Ramos (cell line): Measurements from ENCODE around the gene C15orf39.

Experiments
- in situ Hi-C: fragments of 300-500 bp; cut with MboI; formaldehyde crosslinking; loops from one replicate; pipeline ENCODE4 v1.14.3; 2022; ENCODE audit warnings: low sequenced_read_pairs; ENCODE audit not compliant: unreplicated experiment

The C15orf39 gene

DNA sequence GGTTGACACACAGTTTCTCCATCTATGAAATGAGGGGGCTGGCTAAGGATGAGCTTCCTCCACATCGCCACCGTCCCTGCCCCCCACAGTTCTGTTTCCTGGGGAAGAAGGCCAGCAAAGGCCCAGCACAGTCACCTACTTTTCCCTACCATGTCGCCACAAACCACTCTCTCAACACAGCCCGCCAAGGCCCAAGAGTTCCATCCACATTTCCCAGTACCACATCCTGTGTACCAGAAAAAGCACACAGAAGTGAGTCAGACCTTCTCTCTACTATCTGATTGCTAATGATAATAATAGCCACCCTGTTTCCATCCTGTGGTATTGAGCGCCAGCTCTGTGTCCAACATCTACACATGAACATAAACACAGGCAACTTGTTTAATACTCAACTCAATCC is 30.3 kb upstream of the C15orf39 start:
- in situ Hi-C loops, result no loop called here

DNA sequence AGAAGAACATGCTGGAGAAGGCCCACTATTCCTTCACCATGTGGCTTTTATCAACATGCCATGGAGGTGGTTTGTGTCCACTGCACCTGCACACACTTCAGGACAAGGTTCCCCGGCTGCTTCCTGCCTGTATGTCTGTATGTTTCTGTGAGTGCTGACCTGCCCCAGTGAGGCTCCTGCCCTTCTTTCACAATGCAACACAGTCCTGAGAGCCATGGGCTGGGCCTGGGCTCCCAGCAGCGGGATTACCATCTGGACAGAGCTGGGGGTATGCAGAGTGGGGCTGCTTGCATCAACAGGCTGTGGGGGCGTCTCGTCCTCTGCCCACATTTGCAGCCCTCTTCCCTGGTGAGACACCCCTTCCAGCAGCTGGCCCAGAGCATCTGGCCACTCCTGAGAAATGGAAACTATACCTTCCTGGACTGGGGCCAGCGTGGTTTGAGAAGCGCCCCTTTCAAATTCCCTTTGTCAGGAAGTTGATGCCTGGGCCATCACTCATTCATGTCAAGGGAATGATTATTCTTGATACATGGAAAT is 29.3 kb upstream of the C15orf39 start:
- in situ Hi-C loops, result no loop called here

DNA sequence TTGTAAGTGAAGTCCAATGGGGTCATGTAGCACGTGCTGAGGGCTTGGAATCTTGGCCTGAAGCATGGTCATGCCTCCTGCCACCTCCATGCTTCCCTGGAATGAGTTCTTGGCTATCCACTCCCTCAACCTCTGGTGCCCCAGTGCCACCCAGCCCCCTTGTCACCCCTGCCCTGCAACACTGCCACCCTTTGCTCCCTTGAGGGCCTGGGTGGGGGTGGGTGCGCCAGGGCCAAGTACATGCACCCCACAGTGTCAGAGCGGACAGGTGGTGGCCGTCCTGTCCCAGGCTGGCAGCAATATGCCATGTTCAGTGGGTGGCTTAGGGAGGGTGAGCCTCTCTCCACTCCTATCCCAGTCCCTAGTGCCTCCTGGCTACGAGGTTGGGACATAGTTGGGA is 27.6 kb upstream of the C15orf39 start:
- in situ Hi-C loops, result no loop called here

DNA sequence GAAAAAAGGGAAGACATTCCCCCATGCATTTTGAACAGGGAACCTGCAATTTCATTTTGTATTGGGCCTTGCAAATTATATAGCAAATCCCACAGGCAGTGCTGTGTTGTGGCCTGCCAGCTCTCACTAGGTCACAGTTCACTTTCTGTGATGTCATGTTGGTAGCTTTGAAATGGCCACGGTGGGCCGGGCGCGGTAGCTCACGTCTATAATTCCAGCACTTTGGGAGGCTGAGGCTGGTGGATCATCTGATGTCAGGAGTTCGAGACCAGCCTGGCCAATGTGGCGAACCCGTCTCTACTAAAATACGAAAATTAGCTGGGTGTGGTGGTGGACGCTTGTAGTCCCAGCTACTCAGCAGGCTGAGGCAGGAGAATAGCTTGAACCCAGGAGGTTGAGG is 27.0 kb upstream of the C15orf39 start:
- in situ Hi-C loops, result no loop called here

DNA sequence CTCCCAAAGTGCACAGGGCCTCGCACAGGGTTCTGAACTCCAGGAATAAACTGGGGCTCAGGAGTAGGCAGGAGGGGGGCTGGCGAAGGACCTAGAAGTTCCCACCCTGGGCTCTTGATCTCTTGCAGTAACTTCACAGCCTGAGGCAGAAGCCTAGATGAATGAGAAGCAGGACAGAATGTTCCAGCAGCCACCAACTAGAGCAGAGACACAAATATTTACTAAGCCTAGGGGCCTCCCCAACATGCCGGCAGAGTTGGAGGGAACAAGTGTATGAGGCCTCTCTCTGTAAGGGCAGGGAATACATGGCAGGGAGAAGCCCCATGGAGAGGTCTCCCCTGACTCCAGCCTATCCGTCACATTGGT is 25.3 kb upstream of the C15orf39 start:
- in situ Hi-C loops, result no loop called here

DNA sequence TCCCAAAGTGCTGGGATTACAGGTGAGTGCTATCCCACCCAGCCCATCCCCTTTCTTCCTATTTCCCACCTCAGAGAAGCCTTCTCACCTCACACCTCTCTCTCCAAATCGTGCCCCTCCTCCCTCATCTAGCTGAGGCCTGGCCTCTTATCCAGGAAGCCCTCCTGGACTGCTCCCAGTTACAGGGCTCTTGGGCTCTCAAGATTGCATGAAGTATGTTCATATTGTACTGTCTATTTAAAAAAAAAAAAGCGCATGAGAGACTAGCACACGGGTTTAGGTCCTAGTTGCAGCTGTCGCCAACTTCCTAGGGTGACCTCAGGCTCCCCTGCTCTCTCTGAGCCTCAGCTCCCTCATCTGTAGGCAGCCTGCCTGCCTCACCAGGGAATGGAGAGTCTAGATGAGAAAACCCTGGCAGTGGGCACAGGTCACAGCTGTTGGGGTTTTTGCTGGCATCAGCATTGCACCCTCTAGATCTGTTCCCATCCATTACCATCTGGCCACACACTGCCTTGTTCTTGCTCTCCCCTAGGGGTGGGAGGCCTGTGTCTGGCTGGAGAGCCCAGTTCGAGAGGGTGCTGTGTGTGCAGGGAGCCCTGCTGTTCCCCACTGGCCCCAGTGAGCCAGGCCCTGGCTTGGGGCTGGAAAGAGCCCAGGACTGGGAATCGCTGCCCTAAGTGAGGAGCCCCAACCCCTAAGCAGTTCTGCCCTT is 24.2 kb upstream of the C15orf39 start:
- in situ Hi-C loops, result no loop called here

DNA sequence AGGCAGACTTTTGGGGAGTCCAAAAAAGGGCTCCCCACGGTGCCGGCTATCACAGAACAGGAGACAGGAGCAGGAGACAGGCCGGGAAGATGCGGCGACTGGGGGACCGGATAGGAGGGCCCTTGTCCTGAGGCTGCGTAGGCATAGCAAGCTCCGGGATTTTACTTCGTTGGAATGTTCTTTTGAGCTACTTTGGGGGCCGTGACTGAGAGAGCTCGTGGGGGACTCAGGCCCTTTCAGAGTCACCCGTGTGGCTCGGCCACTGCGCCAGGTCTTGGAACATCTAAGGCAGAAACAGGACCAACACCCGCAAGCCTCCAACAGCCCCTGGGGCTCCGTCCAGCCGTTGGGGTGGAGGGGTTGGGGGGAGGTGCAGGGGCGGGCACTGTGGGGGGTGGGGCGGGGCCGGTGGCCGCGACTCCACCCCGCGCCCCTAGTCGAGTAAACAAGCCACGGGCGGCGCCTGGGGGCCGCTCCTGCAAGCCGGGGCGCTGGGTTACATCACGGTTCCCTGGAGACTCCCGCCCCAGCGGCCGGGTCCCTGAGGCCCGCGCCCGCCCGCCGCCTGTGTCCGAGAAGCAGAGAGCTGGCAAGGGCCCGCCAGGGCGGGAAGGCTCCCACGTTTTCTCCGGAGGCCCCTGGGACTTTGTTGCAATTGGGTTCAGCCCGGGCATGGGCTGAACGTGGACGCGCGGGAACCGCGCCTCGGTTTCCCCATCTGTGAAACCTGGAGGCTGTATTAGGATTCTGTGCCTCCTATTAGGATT is 23.3 kb upstream of the C15orf39 start:
- in situ Hi-C loops, result no loop called here

DNA sequence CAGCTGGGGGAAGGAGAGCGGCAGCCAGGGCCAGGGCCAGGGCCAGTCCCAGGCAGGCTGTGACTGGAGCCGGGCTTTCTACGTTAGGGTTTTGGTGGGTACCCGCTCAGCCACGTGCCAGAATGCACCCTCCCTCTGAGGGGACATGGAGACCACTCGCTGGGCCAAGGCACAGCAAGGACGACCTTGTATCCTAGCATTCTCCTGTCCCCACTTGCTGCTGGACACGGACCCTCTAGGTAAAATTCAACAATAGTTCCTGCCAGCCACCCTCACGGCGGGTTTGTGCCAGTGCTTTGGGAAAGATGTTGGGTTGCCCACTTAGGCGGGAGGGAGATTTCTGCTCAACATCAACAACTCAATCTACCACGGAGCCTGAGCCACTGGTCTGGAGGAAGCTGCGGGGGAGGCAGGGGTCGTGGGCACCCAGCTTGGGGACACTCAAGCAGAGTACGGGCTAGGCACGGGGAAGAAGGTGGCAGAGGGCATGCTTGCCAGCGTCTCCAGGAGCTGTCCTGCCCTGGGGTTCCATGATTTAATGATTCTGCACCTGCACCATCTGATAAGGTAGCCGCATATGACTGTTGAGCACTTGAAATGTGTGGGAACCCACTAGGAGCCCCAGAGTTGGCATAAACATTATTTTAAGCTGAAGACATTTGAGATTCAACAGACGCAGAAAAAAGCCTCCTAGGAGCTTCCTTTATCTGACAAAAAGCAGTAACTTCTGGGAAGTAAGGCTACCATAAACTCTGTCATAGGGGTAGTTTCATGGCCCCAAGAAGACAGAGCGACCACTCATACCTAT is 22.5 kb upstream of the C15orf39 start:
- in situ Hi-C loops, result no loop called here

DNA sequence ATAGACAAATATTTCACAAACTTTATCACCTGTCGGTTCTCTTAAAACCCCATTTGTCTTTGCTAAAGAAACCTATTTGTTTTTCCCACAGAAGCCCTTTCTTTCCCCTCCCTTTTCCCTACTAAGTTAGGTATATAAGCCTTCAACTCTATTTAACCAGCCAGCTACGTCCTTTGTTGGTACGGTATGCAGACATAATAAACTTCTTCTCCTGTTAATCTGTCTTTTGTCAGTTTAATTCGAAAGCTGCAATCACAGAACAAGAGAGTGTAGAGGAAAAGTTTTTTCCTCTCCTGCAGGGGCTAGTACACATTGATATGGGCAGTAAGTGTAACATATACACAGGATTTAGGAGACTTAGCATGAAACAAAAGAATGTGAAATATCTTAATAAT is 21.9 kb upstream of the C15orf39 start:
- in situ Hi-C loops, result no loop called here

DNA sequence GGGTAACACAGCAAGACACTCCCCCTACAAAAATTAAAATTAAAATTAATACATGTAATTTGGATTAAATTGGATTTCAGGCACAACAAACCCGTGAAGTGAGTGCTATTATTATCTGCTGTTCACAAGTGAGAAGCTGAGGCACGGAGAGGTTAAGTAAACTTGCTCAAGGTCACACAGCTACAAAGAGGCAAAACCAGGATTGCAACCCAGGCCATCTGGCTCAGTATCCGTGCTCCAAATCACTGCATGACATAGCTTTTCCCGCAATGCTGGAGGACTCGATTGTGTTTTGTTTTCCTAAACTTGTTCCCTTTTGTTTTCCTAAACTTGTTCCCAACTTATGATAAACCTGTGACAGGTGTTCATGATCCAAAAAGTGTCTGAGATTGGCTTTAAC is 19.9 kb upstream of the C15orf39 start:
- in situ Hi-C loops, result no loop called here

DNA sequence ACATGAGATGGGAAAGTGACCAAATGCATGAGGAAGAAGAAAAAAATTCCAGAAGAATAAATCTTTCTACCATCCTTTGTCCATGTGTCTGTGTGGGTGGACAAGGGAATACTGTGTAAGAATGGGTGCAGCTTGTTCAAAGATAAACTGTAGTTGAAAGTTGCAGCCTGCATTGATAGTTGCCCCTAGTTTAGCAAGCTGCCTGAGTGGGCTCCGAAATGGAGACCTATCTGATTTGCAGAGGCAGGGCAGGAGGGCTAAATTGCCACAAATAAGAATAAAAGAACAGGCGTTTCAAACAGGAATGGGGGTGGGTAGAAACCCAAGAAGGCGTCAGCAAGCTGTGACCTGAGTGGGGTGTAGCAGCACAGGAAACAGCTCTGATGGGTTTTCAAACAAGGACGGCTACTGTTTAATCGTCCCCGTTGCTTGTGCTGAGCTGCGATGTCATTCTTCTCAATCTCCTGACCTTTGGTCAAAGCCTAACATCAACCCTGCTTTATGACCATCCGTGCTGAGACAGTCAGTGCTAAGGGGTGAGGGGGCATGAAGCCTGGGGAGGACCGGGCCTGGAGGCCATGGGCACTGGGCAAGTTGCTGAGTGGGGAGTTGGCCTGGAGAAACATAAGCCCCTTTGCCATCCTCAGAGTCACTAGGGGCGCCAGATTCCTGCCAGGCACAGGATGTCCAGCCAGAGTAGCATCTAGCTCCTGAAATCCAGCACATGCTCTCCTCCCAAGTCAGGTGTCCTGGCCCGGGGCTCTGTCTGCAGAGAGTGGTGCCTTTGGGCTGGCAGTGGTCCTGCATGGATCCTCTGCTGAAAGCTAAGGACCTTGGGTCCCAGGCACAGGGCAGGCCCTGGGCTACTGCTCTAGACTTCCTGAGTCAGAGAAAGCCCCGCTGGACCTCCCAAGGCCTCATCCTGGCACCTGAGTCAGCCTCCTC is 19.2 kb upstream of the C15orf39 start:
- in situ Hi-C loops, result no loop called here

DNA sequence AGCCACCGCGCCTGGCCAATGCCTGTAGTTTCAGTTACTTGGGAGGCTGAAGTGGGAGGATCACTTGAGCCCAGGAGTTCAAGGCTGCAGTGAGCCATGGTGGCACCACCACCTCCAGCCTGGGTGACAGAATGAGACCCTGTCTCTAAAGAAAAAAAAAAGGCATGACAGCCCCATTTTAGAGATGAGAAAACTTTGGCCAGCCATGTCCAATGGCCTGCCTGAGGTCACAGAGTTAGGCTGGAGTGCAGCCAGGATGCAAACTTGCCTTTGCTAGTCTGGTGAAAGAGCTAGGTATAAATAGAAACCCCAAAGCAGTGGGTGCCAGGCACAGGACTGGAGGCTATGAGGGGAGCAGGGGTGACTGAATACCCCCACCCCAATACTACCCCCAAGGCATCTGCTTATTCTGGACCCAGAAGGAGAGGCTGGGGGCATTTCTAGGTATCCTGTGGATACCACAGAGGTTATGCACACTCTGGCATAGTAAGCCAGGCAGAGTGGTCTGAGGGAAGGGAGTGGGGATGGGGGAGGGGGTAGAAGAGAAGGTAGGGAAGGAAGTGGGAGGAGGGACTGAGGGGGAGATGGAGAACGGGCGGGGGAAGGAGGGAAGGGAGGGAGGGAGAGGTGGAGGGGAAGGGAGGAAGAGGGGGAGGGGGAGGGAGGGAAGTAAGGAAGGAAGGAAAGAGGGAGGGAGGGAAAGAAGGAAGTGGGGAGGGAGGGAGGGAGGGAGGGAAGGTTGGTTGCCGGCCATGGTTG is 16.2 kb upstream of the C15orf39 start:
- in situ Hi-C loops, result no loop called here

DNA sequence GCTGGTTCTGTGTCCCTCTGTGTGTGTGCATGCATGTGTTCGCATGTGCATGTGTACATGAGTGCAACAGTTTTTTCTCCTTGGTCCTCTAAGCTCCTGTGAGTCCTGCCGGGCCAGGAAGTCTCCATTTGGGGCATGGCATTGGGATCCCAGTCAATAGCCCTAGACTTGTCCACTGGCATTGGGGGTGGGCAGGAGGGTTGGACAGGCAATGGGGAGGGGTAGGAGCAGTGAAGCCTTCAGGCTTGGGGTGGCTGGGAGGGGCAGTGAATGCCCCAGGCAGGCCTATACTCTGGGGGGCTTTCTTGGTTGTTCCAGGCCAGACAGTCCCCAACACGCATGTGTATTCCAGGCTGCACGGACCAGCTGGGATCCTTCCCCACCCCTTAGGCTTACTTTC is 15.6 kb upstream of the C15orf39 start:
- in situ Hi-C loops, result no loop called here

DNA sequence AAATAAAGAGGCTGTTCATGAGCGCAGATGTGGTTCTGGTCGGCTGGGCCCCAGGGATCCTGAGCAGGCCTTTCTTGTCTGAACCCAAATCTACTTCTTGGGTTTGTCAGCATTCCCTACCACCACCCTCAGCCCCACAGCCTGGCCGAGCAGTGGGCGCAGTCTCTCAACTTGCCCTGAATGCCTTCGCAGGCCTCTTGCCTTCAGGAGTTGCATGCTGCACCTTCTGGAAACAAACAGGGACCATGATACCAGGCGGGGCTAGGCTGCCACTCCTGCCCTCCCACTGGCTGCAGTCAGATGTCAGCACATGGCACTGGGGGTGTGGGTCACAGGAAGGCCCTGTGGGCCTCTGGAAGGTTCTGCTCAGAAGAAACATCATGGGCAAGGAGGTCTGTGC is 13.2 kb upstream of the C15orf39 start:
- in situ Hi-C loops, result no loop called here

DNA sequence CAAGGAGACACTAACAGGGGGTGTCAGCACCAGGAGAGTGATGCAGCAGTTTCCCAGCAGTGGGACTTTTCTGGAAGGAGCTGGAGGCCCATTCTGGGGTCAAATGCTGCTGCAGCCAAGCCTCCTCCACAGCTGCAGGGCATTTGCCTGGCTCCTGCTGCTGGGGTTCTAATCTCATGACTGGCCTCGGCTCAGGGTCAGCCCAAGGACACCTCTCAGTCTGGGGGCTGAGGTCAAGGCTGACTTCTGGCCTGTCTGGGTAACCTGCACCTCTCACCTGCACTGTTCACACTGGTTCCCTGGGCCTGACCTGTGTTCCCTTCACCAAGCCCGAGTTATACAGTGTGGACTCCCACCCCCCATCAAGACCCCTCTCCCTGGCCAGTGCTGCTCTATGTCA is 10.4 kb upstream of the C15orf39 start:
- in situ Hi-C loops, result no loop called here

DNA sequence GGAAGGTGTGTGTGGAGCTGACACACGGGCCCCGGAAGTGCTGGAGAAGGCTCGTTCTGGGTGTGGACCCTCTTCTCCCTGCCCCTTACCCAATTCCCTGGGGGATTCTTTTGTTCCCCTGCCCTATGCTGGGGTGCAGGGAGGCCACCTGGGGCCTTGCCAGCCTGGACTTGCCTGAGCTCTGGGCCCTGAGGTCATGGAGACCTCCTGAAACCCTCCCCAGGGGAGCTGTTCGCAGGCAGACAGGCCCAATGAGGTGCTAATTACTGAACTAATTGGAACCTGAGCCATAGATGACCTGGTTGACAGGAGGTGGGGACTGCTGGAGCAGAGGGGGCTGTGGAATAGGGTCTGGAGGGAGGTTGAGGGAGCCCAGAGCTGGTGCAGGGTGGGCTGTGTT is 9.4 kb upstream of the C15orf39 start:
- in situ Hi-C loops, result no loop called here

DNA sequence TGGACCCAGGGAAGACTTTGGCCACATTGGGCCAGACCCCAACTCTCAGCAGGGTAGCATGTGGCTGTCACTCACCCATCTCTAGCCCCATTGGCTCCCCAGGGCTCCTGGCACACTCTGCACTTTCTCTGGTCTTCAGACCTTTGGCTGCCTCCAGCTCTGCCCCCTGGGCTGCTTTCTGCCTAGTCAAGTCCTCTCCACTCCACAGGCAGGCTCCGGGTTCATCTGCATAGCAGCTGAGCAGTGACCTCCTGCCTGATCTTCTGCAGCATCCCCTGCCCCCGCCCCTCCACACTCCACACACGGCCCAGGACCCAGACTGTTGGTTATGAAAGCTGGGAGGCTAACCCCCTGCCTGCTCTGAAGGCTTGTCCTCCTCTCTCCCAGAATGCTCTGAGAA is 8.4 kb upstream of the C15orf39 start:
- in situ Hi-C loops, result no loop called here

DNA sequence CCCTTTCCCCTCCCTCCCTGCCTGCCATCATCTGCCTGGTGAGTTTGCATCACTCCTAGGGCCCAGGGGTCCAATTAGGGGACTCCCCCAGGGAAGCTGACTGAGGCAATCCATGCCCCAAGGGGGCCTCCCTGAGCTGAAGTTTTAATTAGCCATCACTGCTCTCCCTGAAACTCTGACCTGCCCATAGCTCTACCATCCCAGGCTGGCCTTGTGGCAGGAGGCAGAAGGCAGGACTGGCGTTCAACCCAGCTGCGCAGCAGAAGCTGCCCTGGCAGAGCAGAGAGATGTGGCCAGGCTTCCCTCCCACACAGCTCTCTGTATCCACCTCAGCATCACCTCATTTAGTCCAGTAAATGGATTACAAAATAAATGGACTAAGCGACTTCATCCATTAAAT is 7.7 kb upstream of the C15orf39 start:
- in situ Hi-C loops, result no loop called here

DNA sequence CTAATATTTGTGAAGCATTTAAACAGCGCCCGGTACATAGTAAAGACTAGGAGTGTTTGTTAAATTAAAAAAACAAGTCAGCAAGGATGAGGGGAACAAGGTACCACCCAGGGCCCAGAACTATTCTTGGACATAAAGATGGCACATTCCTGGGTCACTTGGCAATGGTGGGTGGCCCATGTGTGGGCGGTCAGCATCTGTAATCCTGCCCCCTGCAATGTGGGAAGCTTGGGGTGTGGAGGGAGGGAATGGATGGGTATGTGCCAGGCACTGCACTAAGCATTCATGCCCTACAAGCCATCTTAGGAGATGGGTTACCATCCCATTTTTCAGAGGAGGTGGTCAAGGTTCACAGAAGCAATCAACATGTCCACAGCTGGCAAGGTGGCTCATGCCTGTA is 7.3 kb upstream of the C15orf39 start:
- in situ Hi-C loops, result no loop called here
